Left ventricle myocardium inferior (tissue), 1 donor: ENCODE measurements around the gene C10orf62. TPM values are rescaled to one million over a fixed set of nuclear protein-coding genes. Genes with fewer than 3 reads are reported as not detected.
A peak's percentile ranks its signal among the peaks of the same experiment; 100 is the strongest.

ENCODE experiments used
- DNase-seq: peaks from one replicate; pipeline ENCODE4 v3.0.0-alpha.2; 2020
- H3K27ac ChIP-seq: fragments of 200-600 bp; replicated peaks from 2 replicates; pipeline ENCODE4 v1.8.0; 2021
- H3K27me3 ChIP-seq: fragments of 200-600 bp; 2 replicates; pipeline ENCODE4 v1.8.0; 2021; ENCODE audit warnings: low read depth
- H3K36me3 ChIP-seq: fragments of 200-600 bp; 2 replicates; pipeline ENCODE4 v1.8.0; 2021
- H3K4me1 ChIP-seq: fragments of 200-600 bp; 2 replicates; pipeline ENCODE4 v1.8.0; 2021
- H3K4me3 ChIP-seq: fragments of 200-600 bp; 2 replicates; pipeline ENCODE4 v1.8.0; 2021; ENCODE audit warnings: mild to moderate bottlenecking, moderate library complexity
- H3K9me3 ChIP-seq: fragments of 200-600 bp; replicated peaks from 2 replicates; pipeline ENCODE4 v1.8.0; 2021
- CTCF ChIP-seq: fragments of 200-600 bp; IDR thresholded peaks from 2 replicates; pipeline ENCODE4 v1.8.0; 2021; ENCODE audit warnings: antibody characterized with exemption, mild to moderate bottlenecking, borderline replicate concordance
- intact Hi-C: fragments of 100-400 bp; cut with micrococcal nuclease; formaldehyde crosslinking; loops from one replicate; pipeline ENCODE4 v1.11.0; 2022
- total RNA-seq: library from RNA; stranded (reverse); fragmentation: NEBNext Ultra II Directional; extraction: Animal tissue kit (Norgen Biotek cat#: 25700); gene quantifications from one replicate; pipeline ENCODE4 v1.2.1, GENCODE V29; 2021
- donor health status: DM: no; HTN: yes; CAD: no; lungs with severe emphysema.

Gene C10orf62
- total RNA-seq, 1 donor from 2014 or later, result 1.5 TPM

GRCh38 chr10:97585439-97585811, 4.1 kb upstream of the C10orf62 start:
- H3K36me3 ChIP-seq, result no peaks in the 10 kb centered on the region
- no peak for TF ChIP-seq CTCF
- peak overlapping the region; percentile 47 for H3K4me3 ChIP-seq
- no peak for DNase-seq
- intact Hi-C loops, result no loop called here
- no peaks in the 10 kb centered on the region for H3K9me3 ChIP-seq
- H3K27me3 ChIP-seq, result no peaks in the 10 kb centered on the region
- peak overlapping the region; percentile 94 for H3K27ac ChIP-seq
- H3K4me1 ChIP-seq, result peaks cover 36% of the 10 kb centered on the region

- no peaks in the 10 kb centered on the region for H3K36me3 ChIP-seq
- DNase-seq, result no peak
- no peak overlapping the region for H3K4me3 ChIP-seq
- H3K27ac ChIP-seq, result peak overlapping the region; percentile 94
- H3K9me3 ChIP-seq, result no peaks in the 10 kb centered on the region
- intact Hi-C loops, result no loop called here
- peaks cover 25% of the 10 kb centered on the region for H3K4me1 ChIP-seq
- no peaks in the 10 kb centered on the region for H3K27me3 ChIP-seq
- TF ChIP-seq CTCF, result no peak
Observed at GRCh38 chr10:97587183-97587582, 2.3 kb upstream of the C10orf62 start.

DNA sequence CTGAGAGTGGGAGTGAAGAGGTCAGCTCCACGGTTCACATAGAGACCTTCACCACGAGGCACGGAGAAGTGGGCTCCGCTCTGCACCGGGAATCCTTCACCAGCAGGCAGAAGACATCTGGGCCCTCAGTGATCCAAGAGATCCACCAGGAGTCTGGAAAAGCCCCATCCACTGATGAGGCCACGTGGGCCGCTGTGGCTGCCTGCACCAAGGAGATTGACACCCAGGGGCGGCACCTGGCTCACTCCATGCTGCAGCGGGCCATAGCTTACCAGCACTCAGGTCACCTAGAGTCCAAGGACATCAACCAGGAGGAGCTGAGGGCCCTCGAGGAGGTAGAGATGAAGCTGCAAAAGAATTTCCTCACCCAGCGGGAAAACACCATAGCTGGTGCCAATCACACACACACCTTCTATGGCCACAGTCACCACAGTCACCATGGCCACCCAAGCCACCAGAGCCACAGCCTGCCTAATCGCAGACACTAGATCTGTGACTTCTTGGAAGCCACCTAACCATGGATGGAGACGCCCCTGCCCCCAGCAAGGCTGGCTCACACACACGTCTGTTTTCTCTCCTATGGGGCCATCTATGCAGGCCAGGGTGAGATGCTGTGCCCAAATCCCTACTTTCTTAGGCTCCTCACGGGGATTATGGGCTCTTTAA, 694 bp downstream of the C10orf62 start:
- Histone ChIP-seq H3K4me3 (no peak overlapping the region), H3K27me3 (no peaks in the 10 kb centered on the region), H3K36me3 (no peaks in the 10 kb centered on the region), H3K27ac (no peak overlapping the region), H3K9me3 (no peaks in the 10 kb centered on the region), H3K4me1 (peaks cover 33% of the 10 kb centered on the region)
- no peak for TF ChIP-seq CTCF
- intact Hi-C loops, result no loop called here
- no peak for DNase-seq

DNA sequence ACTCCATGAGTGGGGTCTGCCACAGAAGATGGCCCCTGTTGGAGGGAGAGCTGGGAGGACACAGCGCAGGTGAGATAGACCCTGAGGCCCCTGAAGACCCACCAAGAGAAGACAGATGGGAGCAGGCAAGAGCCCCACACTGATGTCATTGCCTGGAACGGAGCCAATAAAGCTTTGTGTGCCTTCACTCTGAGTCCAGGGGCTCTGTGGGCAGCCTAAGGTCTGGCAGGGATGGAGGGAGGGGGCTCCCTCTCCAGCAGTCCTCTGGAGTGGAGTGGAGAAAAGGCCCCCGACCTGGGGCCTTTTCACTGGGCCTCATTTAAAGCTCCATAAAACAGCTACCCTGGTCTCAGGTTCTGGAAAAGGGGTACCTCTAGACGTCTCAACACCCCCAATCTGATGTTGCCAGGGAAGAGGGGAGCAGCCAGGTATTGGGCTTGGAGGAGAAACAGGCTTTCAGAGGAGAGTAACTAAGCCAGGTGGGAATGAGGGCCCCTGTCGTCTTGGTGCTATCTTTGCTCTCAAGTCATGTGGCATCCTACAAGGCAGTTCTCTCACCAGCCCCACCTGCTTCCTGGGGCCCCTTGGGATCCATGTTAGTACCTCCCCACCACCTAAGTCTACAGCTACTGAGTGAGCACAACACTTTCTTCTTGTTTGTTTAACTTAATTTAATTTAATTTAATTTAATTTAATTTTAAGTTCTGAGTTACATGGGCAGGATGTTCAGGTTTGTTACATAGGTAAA, 1.4 kb downstream of the C10orf62 start:
- intact Hi-C loops, result no loop called here
- Histone ChIP-seq H3K27me3 (no peaks in the 10 kb centered on the region), H3K4me3 (no peak overlapping the region), H3K9me3 (no peaks in the 10 kb centered on the region), H3K36me3 (no peaks in the 10 kb centered on the region), H3K4me1 (peaks cover 36% of the 10 kb centered on the region), H3K27ac (no peak overlapping the region)
- DNase-seq, result no peak
- TF ChIP-seq CTCF, result no peak

DNA sequence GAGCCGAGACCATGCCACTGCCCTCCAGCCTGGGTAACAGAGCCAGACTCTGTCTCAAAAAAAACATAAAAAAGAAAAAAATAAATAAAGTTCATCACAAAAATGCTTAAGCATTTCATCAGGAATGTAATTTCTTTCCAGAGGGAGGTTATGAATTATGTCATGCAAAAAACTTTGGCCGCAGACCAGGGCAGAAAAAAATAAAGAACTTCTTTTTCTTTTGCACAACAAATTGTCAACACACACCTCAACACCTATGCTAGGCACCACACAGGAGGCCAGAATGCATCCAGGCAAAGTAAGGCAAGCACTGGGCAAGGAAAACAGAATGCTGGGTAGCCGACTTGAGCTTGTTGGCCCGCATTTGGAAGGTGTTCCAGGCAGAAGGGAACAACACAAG, 3.9 kb downstream of the C10orf62 start:
- no peak for TF ChIP-seq CTCF

More for the DNA sequence above, 3.9 kb downstream of the C10orf62 start:
- intact Hi-C loops, result no loop called here
- Histone ChIP-seq H3K4me1 (peaks cover 44% of the 10 kb centered on the region), H3K36me3 (no peaks in the 10 kb centered on the region), H3K4me3 (no peak overlapping the region), H3K27me3 (no peaks in the 10 kb centered on the region), H3K9me3 (no peaks in the 10 kb centered on the region), H3K27ac (peak overlapping the region; percentile 93)
- DNase-seq, result no peak
